Right lobe of liver (tissue), 6 donors: Measurements from ENCODE around the gene PLA2G2C. TPM values are rescaled to one million over a fixed set of nuclear protein-coding genes. Genes with fewer than 3 reads are reported as not detected.
A peak's percentile ranks its signal among the peaks of the same experiment; 100 is the strongest.
"Not testable (repeated sequence)": the region's sequence is repeated elsewhere in the genome, so short reads cannot be mapped to it uniquely, and the experiment has no call there.

Experiments used
- ATAC-seq, 4 donors: fragments of 200-7000 bp; cut with Tn5 transposase; one replicate each; pipeline ENCODE4 v1.9.1; 2020; ENCODE audit warnings: mild to moderate bottlenecking in 4 of 4, moderate library complexity in 4 of 4
- DNase-seq, 3 donors: peaks; one replicate each; pipeline ENCODE4 v3.0.0-alpha.2; 2020
- H3K27ac ChIP-seq, 3 donors: fragments of 200-600 bp; one replicate each; pipeline ENCODE4 v1.8.0; 2022
- H3K27me3 ChIP-seq, 2 donors: fragments of 200-600 bp; one replicate each; pipeline ENCODE4 v1.8.0; 2022
- H3K36me3 ChIP-seq, 4 donors: fragments of 200-600 bp; sonication (generic) in 1 of 4; one replicate each; pipeline versions ENCODE4 v1.5.1 to v1.8.0; 2017 to 2022; ENCODE audit warnings: control low read depth in 1 of 4
- H3K4me1 ChIP-seq, 4 donors: fragments of 200-600 bp; sonication (generic) in 1 of 4; one replicate each; pipeline versions ENCODE4 v1.5.1 to v1.8.0; 2017 to 2022; ENCODE audit warnings: control low read depth in 1 of 4
- H3K4me3 ChIP-seq, 3 donors: fragments of 200-600 bp; one replicate each; pipeline ENCODE4 v1.8.0; 2022
- H3K9me3 ChIP-seq, 4 donors: fragments of 200-600 bp; sonication (generic) in 1 of 4; one replicate each; pipeline versions ENCODE4 v1.5.1 to v1.8.0; 2017 to 2022; ENCODE audit warnings: control low read depth in 1 of 4
- CTCF ChIP-seq, 4 donors: fragments of 200-600 bp in 3 of 4; fragments of 450-650 bp in 1 of 4; IDR thresholded peaks; one replicate each; pipeline versions ENCODE4 v1.5.1 to v1.8.0; 2016 to 2022; ENCODE audit warnings: antibody characterized with exemption in 4 of 4, mild to moderate bottlenecking in 2 of 4
- POLR2A ChIP-seq: fragments of 450-650 bp; IDR thresholded peaks from one replicate; pipeline ENCODE4 v1.6.1; 2017; ENCODE audit warnings: antibody characterized with exemption, mild to moderate bottlenecking
- WGBS: methylation state at CpG from one replicate; pipeline ENCODE4 v1.1.6; 2018; ENCODE audit warnings: low coverage, low lambda C conversion rate; ENCODE audit not compliant: insufficient coverage; ENCODE audit errors: missing lambda C conversion rate; 5-methylcytosine and 5-hydroxymethylcytosine counted together
- intact Hi-C, 2 donors: fragments of 100-400 bp; cut with DNase I; formaldehyde crosslinking; loops; one replicate each; pipeline versions ENCODE4 v1.11.2 to v1.14.1; 2022
- long read RNA-seq: library from polyadenylated mRNA; unstranded; transcript quantifications from one replicate; pipeline ENCODE4 v2.0.0, GENCODE V29; 2019
- total RNA-seq, 6 experiments: library from RNA; depleted of rRNA in 2 of 6; stranded (reverse); fragments of >200 nt in 2 of 6; fragmentation: NEBNext Ultra II Directional in 3 of 6; extraction: Animal tissue kit (Norgen Biotek cat#: 25700) in 3 of 6; gene quantifications; one replicate each; pipeline versions ENCODE4 v1.1.0 to v1.2.4, GENCODE V29; 2016 to 2023
- donor health status: DM: no; HTN: yes; CAD: no.
- donor health status: DM: no; HTN: no; CAD: no.
- donor health status: DM: no; HTN: no; CAD: no.
- donor health status: DM: no; HTN: yes; CAD: no.
- donor health status: DM: no; HTN: yes; CAD: no.

The PLA2G2C gene
- total RNA-seq: not detected
- long read RNA-seq: 0 reads

GRCh38 chr1:20185834-20186782 is at the start of gene PLA2G2C, which contains the start of gene UBXN10:
PLA2G2C (minus strand) TSS chr1:20186518; CDS start chr1:20177363, 9,155 bp downstream.
UBXN10 (plus strand) TSS chr1:20186096; CDS start chr1:20190562, 4,466 bp downstream.
- no peak for TF ChIP-seq CTCF (IDR thresholded peaks at IDR 0.05)
- no peak for TF ChIP-seq POLR2A
- H3K27ac ChIP-seq: peak within 1 kb of the TSS in 1 of 3 donors; percentile 40
- no peaks in the 10 kb centered on the region for H3K9me3 ChIP-seq
- no peaks in the 10 kb centered on the region for H3K27me3 ChIP-seq
- no peaks in the 10 kb centered on the region for H3K36me3 ChIP-seq
- peak within 1 kb of the TSS; percentile 39 to 54 (median 43) for H3K4me3 ChIP-seq
- peaks cover 0 to 40% (median 16%) of the 10 kb centered on the region in 4 donors for H3K4me1 ChIP-seq
- intact Hi-C loops: no loop called here
- ATAC-seq: peak; percentile 34 to 69 (median 54)
- DNase-seq: peak; percentile 79 to 82 (median 81)
- 2% methylated on average over 18 of the region's 52 CpGs for WGBS

GRCh38 chr1:20234788-20235535 is 48.6 kb upstream of the PLA2G2C start:
- DNase-seq (no peak), ATAC-seq (no peak)
- Histone ChIP-seq H3K27ac (no peak overlapping the region), H3K9me3 (no peaks in the 10 kb centered on the region), H3K4me1 (no peaks in the 10 kb centered on the region), H3K27me3 (no peaks in the 10 kb centered on the region), H3K36me3 (no peaks in the 10 kb centered on the region), H3K4me3 (no peak overlapping the region)
- TF ChIP-seq POLR2A (no peak), CTCF (IDR thresholded peaks at IDR 0.05) (no peak)
- intact Hi-C loops: no loop called here
- 57% methylated on average over 6 of the region's 6 CpGs for WGBS

GRCh38 chr1:20233866-20234265 is 47.5 kb upstream of the PLA2G2C start:
- intact Hi-C loops: no loop called here
- no peak overlapping the region for H3K27ac ChIP-seq
- H3K4me1 ChIP-seq: no peaks in the 10 kb centered on the region
- TF ChIP-seq POLR2A: no peak
- no peak for TF ChIP-seq CTCF (IDR thresholded peaks at IDR 0.05)
- H3K4me3 ChIP-seq: no peak overlapping the region
- 38% methylated on average over 6 of the region's 6 CpGs for WGBS
- no peaks in the 10 kb centered on the region for H3K36me3 ChIP-seq
- no peak for DNase-seq
- H3K9me3 ChIP-seq: no peaks in the 10 kb centered on the region
- no peaks in the 10 kb centered on the region for H3K27me3 ChIP-seq
- no peak for ATAC-seq

- peak; percentile 22 to 39 (median 33) for ATAC-seq
- H3K27me3 ChIP-seq: no peaks in the 10 kb centered on the region
- no peaks in the 10 kb centered on the region for H3K9me3 ChIP-seq
Measured at GRCh38 chr1:20233394-20233793, 47.1 kb upstream of the PLA2G2C start.

GRCh38 chr1:20232564-20232963 is 46.2 kb upstream of the PLA2G2C start:
- H3K27me3 ChIP-seq, H3K4me1 ChIP-seq, H3K36me3 ChIP-seq, H3K4me3 ChIP-seq, DNase-seq, intact Hi-C loops, H3K27ac ChIP-seq, H3K9me3 ChIP-seq, ATAC-seq: not testable (repeated sequence)
- WGBS: 31% methylated on average over 7 of the region's 7 CpGs

More at GRCh38 chr1:20233394-20233793, 47.1 kb upstream of the PLA2G2C start:
- intact Hi-C loops: no loop called here
- H3K4me3 ChIP-seq: no peak overlapping the region
- no peak overlapping the region for H3K27ac ChIP-seq
- TF ChIP-seq CTCF (IDR thresholded peaks at IDR 0.05): peak; percentile 29 to 34 (median 30)
- TF ChIP-seq POLR2A: no peak
- no peaks in the 10 kb centered on the region for H3K4me1 ChIP-seq
- 23% methylated on average over 3 of the region's 3 CpGs for WGBS
- DNase-seq: no peak
- no peaks in the 10 kb centered on the region for H3K36me3 ChIP-seq
